OCI-LY1 (cell line): Measurements from ENCODE around the gene MFSD12.

ENCODE experiments used
- H2AFZ ChIP-seq: fragments of 200-600 bp; sonication (generic), shearing (Covaris generic); 2 replicates; pipeline ENCODE4 v1.6.0; 2014; ENCODE audit warnings: antibody characterized with exemption, mild to moderate bottlenecking, low read length
- H3F3A ChIP-seq: fragments of 200-600 bp; sonication (generic), shearing (Covaris generic); 2 replicates; pipeline ENCODE4 v1.6.0; 2014; ENCODE audit warnings: mild to moderate bottlenecking, antibody characterized with exemption, low read length, moderate library complexity; ENCODE audit not compliant: insufficient read depth
- H3K27ac ChIP-seq: fragments of 200-600 bp; sonication (generic); 2 replicates; pipeline ENCODE4 v1.5.1; 2014; ENCODE audit warnings: low read length, mixed run types, mild to moderate bottlenecking, low read depth; ENCODE audit not compliant: poor library complexity, severe bottlenecking
- H3K27me3 ChIP-seq: fragments of 200-600 bp; sonication (generic); 2 replicates; pipeline ENCODE4 v1.6.0; 2014; ENCODE audit warnings: antibody characterized with exemption, mild to moderate bottlenecking, low read length, moderate library complexity; ENCODE audit not compliant: insufficient read depth
- H3K36me3 ChIP-seq: fragments of 200-600 bp; sonication (generic); 2 replicates; pipeline ENCODE4 v1.6.1; 2014; ENCODE audit warnings: mild to moderate bottlenecking, antibody characterized with exemption, low read length, moderate library complexity, mixed read lengths; ENCODE audit not compliant: insufficient read depth
- H3K4me1 ChIP-seq: fragments of 200-600 bp; sonication (generic); 2 replicates; pipeline ENCODE4 v1.5.1; 2014; ENCODE audit warnings: mild to moderate bottlenecking, low read length, moderate library complexity; ENCODE audit not compliant: insufficient read depth, severe bottlenecking
- H3K4me2 ChIP-seq: fragments of 200-600 bp; sonication (generic), shearing (Covaris generic); 2 replicates; pipeline ENCODE4 v1.6.1; 2014; ENCODE audit warnings: low read length
- H3K4me3 ChIP-seq: fragments of 200-600 bp; sonication (generic); 2 replicates; pipeline ENCODE4 v1.5.1; 2014; ENCODE audit warnings: low read length, low read depth, mild to moderate bottlenecking, mixed read lengths; ENCODE audit not compliant: poor library complexity, severe bottlenecking
- H3K79me2 ChIP-seq: fragments of 200-600 bp; shearing (Covaris generic); 2 replicates; pipeline ENCODE4 v1.6.1; 2016; ENCODE audit warnings: mixed run types, low read length, mixed read lengths; ENCODE audit not compliant: insufficient read depth
- H3K9ac ChIP-seq: fragments of 200-600 bp; sonication (generic), shearing (Covaris generic); 2 replicates; pipeline ENCODE4 v1.6.1; 2014; ENCODE audit warnings: mild to moderate bottlenecking, low read length, mixed read lengths
- H3K9me2 ChIP-seq: fragments of 200-600 bp; sonication (generic), shearing (Covaris generic); 2 replicates; pipeline ENCODE4 v1.6.1; 2014; ENCODE audit warnings: low read depth, mild to moderate bottlenecking, low read length, mixed read lengths
- H3K9me3 ChIP-seq: fragments of 200-600 bp; shearing (Covaris generic); 2 replicates; pipeline ENCODE4 v1.6.1; 2014; ENCODE audit warnings: low read length, mixed read lengths
- H4K20me1 ChIP-seq: fragments of 200-600 bp; sonication (generic), shearing (Covaris generic); 2 replicates; pipeline ENCODE4 v1.6.0; 2016; ENCODE audit warnings: mild to moderate bottlenecking, low read length; ENCODE audit not compliant: insufficient read depth
- CTCF ChIP-seq: fragments of 200-600 bp; sonication (generic), shearing (Covaris generic); IDR thresholded peaks from 2 replicates; pipeline ENCODE4 v1.5.1; 2017; ENCODE audit warnings: mild to moderate bottlenecking, antibody characterized with exemption, low read length, moderate library complexity, mixed read lengths
- EZH2 ChIP-seq: fragments of 200-600 bp; sonication (generic), shearing (Covaris generic); IDR thresholded peaks from 2 replicates; pipeline ENCODE4 v1.8.0; 2017; ENCODE audit warnings: borderline replicate concordance, mixed run types, mild to moderate bottlenecking, antibody characterized with exemption, low read length, moderate library complexity, mixed read lengths

The MFSD12 gene

GRCh38 chr19:3604227-3604986 is 47.0 kb upstream of the MFSD12 start:
- H3K36me3 ChIP-seq = no peaks in the 10 kb centered on the region
- no peaks in the 10 kb centered on the region for H3K9me3 ChIP-seq
- H3F3A ChIP-seq = no peaks in the 10 kb centered on the region
- TF ChIP-seq CTCF (no peak), EZH2 (no peak)
- no peak overlapping the region for H2AFZ ChIP-seq
- no peaks in the 10 kb centered on the region for H3K79me2 ChIP-seq
- H4K20me1 ChIP-seq = no peaks in the 10 kb centered on the region
- no peak overlapping the region for H3K9ac ChIP-seq
- no peak overlapping the region; the same call in 1 of the 2 replicates for H3K4me2 ChIP-seq
- H3K9me2 ChIP-seq = no peaks in the 10 kb centered on the region
- H3K4me3 ChIP-seq = no peak overlapping the region
- no peak overlapping the region for H3K27ac ChIP-seq
- H3K4me1 ChIP-seq = peaks cover 10% of the 10 kb centered on the region
- H3K27me3 ChIP-seq = no peaks in the 10 kb centered on the region; the same call in 1 of the 2 replicates

GRCh38 chr19:3603121-3603811 is 45.9 kb upstream of the MFSD12 start:
- Histone ChIP-seq H3K9me2 (no peaks in the 10 kb centered on the region), H3K36me3 (no peaks in the 10 kb centered on the region), H3K27me3 (no peaks in the 10 kb centered on the region; the same call in 1 of the 2 replicates), H3K27ac (no peak overlapping the region), H4K20me1 (no peaks in the 10 kb centered on the region), H3K9ac (no peak overlapping the region), H3K4me2 (no peak overlapping the region), H3K4me3 (no peak overlapping the region), H3F3A (no peaks in the 10 kb centered on the region), H3K9me3 (no peaks in the 10 kb centered on the region), H3K79me2 (no peaks in the 10 kb centered on the region), H2AFZ (no peak overlapping the region), H3K4me1 (peaks cover 10% of the 10 kb centered on the region)
- no peak for TF ChIP-seq EZH2
- TF ChIP-seq CTCF = no peak

GRCh38 chr19:3601021-3601420 is 43.6 kb upstream of the MFSD12 start:
- Histone ChIP-seq H3K36me3 (no peaks in the 10 kb centered on the region), H3K4me2 (no peak overlapping the region), H3K79me2 (no peaks in the 10 kb centered on the region), H3F3A (no peaks in the 10 kb centered on the region), H3K4me3 (no peak overlapping the region), H3K9ac (no peak overlapping the region), H3K9me3 (no peaks in the 10 kb centered on the region), H3K27ac (no peak overlapping the region), H3K27me3 (no peaks in the 10 kb centered on the region; the same call in 1 of the 2 replicates), H3K4me1 (peaks cover 10% of the 10 kb centered on the region), H2AFZ (no peak overlapping the region), H4K20me1 (no peaks in the 10 kb centered on the region), H3K9me2 (no peaks in the 10 kb centered on the region)
- TF ChIP-seq CTCF = no peak
- no peak for TF ChIP-seq EZH2
